K562 (cell line): ENCODE data around the gene OR51B2. TPM values are rescaled to one million over a fixed set of nuclear protein-coding genes. Genes with fewer than 3 reads are reported as not detected.

Experiments
- ADNP ChIP-seq: fragments of 200-800 bp; sonication (Bioruptor generic); IDR thresholded peaks from 2 replicates; pipeline ENCODE4 v1.6.1; 2016; ENCODE audit warnings: missing genetic modification characterization, missing compliant biosample characterization
- HDAC1 ChIP-seq, 2 experiments: fragments of 450-650 bp; IDR thresholded peaks; 2 replicates each; pipeline ENCODE4 v1.6.1; 2016 to 2017; ENCODE audit warnings: inconsistent platforms in 1 of 2, mild to moderate bottlenecking in 1 of 2, moderate library complexity in 1 of 2
- MBD2 ChIP-seq: sonication (generic); IDR thresholded peaks from 2 replicates; pipeline ENCODE4 v1.6.1; 2016; ENCODE audit warnings: low read depth, borderline replicate concordance
- MTA3 ChIP-seq: fragments of 450-650 bp; formaldehyde crosslinking; IDR thresholded peaks from 2 replicates; pipeline ENCODE4 v1.6.1; 2017; ENCODE audit warnings: mild to moderate bottlenecking, borderline replicate concordance
- POLR2AphosphoS5 ChIP-seq: IDR thresholded peaks from 2 replicates; pipeline ENCODE4 v1.6.1; 2011; ENCODE audit warnings: mild to moderate bottlenecking, low read depth, low read length, moderate library complexity; ENCODE audit not compliant: control insufficient read depth, insufficient read depth
- SETDB1 ChIP-seq: IDR thresholded peaks from one replicate; pipeline ENCODE4 v1.6.1; 2012; ENCODE audit warnings: low read length, control low read depth, inconsistent platforms
- ZBTB7A ChIP-seq: IDR thresholded peaks from 2 replicates; pipeline ENCODE4 v1.6.1; 2011; ENCODE audit warnings: low read depth, mild to moderate bottlenecking, low read length, moderate library complexity, borderline replicate concordance; ENCODE audit not compliant: control insufficient read depth
- ZNF311 ChIP-seq: fragments of 250-450 bp; sonication (Bioruptor Pico); IDR thresholded peaks from 2 replicates; pipeline ENCODE4 v1.4.0; 2020; ENCODE audit warnings: mild to moderate bottlenecking, moderate library complexity
- ZNF444 ChIP-seq: fragments of 250-450 bp; sonication (Bioruptor Pico); IDR thresholded peaks from 2 replicates; pipeline ENCODE4 v1.4.0; 2020; ENCODE audit warnings: mild to moderate bottlenecking, moderate library complexity
- polyA plus RNA-seq, 8 experiments: library from polyadenylated mRNA; depleted of rRNA in 4 of 8; stranded (reverse) in 5 of 8; unstranded in 3 of 8; fragments of >200 nt; fragmentation: Nextera tagmentation in 2 of 8; fragmentation: Illumina TruSeq in 1 of 8; extraction: Ambion mirVana in 2 of 8; extraction: Trizol in 1 of 8; gene quantifications; 2 replicates each; pipeline versions ENCODE4 v1.2.1 to v1.2.3, GENCODE V29; 2011 to 2014; ENCODE audit warnings: inconsistent platforms in 1 of 8, missing spikeins in 1 of 8
- total RNA-seq, 7 experiments: library from RNA; depleted of rRNA in 6 of 7; stranded (reverse); fragments of >200 nt in 6 of 7; fragmentation: Illumina TruSeq in 2 of 7; extraction: Trizol in 2 of 7; gene quantifications; 2 replicates each; pipeline versions ENCODE4 v1.2.1 to v1.2.3, GENCODE V29; 2011 to 2021; ENCODE audit warnings: low replicate concordance in 1 of 7
- TF ChIP-seq, protein P1 (sequence below): fragments of 250-450 bp; sonication (Bioruptor Pico); IDR thresholded peaks from 2 replicates; pipeline ENCODE4 v1.9.0; 2021; ENCODE audit warnings: mild to moderate bottlenecking
- TF ChIP-seq, protein P2 (sequence below): fragments of 450-650 bp; IDR thresholded peaks from 2 replicates; pipeline ENCODE4 v1.7.1; 2018; ENCODE audit warnings: mild to moderate bottlenecking, low read depth; ENCODE audit not compliant: partially characterized antibody
- TF ChIP-seq, protein P3 (sequence below): fragments of 450-650 bp; IDR thresholded peaks from 2 replicates; pipeline ENCODE4 v1.6.1; 2016; ENCODE audit warnings: low read depth
- TF ChIP-seq, protein P4 (sequence below): fragments of 250-450 bp; sonication (Bioruptor Pico); IDR thresholded peaks from 2 replicates; pipeline ENCODE4 v1.4.0; 2020; ENCODE audit warnings: mild to moderate bottlenecking, moderate library complexity, borderline replicate concordance

OR51B2 gene
- total and polyA plus RNA-seq, 9 of the 15 experiments (the other 6 are each of a cell fraction or from before 2014, with no cell fraction given), result 0.38 to 6.6 (median 4.0) TPM

DNA sequence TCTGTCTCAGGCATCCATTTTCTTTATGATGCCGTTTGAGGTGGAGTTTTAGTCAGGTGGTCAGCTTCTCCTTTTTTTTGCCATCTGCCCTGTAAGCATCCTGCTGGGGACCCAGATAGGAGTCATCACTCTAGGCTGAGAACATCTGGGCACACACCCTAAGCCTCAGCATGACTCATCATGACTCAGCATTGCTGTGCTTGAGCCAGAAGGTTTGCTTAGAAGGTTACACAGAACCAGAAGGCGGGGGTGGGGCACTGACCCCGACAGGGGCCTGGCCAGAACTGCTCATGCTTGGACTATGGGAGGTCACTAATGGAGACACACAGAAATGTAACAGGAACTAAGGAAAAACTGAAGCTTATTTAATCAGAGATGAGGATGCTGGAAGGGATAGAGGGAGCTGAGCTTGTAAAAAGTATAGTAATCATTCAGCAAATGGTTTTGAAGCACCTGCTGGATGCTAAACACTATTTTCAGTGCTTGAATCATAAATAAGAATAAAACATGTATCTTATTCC lies 43.5 kb downstream of the OR51B2 start (continued):
- TF ChIP-seq SETDB1, result peak; percentile 84
- TF ChIP-seq MBD2, result peak; percentile 91
- TF ChIP-seq MTA3, result peak; percentile 86
- TF ChIP-seq, protein P1, sequence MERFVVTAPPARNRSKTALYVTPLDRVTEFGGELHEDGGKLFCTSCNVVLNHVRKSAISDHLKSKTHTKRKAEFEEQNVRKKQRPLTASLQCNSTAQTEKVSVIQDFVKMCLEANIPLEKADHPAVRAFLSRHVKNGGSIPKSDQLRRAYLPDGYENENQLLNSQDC, result 0 out of 2 replicates have a peak, but pooled peaks have one; percentile 13
- TF ChIP-seq, protein P2, sequence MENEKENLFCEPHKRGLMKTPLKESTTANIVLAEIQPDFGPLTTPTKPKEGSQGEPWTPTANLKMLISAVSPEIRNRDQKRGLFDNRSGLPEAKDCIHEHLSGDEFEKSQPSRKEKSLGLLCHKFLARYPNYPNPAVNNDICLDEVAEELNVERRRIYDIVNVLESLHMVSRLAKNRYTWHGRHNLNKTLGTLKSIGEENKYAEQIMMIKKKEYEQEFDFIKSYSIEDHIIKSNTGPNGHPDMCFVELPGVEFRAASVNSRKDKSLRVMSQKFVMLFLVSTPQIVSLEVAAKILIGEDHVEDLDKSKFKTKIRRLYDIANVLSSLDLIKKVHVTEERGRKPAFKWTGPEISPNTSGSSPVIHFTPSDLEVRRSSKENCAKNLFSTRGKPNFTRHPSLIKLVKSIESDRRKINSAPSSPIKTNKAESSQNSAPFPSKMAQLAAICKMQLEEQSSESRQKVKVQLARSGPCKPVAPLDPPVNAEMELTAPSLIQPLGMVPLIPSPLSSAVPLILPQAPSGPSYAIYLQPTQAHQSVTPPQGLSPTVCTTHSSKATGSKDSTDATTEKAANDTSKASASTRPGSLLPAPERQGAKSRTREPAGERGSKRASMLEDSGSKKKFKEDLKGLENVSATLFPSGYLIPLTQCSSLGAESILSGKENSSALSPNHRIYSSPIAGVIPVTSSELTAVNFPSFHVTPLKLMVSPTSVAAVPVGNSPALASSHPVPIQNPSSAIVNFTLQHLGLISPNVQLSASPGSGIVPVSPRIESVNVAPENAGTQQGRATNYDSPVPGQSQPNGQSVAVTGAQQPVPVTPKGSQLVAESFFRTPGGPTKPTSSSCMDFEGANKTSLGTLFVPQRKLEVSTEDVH, result peak; percentile 35
- no peak for TF ChIP-seq ADNP (tag)
- no peak for TF ChIP-seq ZNF444 (CRISPR knock-in tag)
- peak; percentile 82; the same call in 1 of the 2 replicates for TF ChIP-seq ZBTB7A
- peak in 1 of 2 experiments; percentile 92; a peak in 3 of 4 replicates for TF ChIP-seq HDAC1 (IDR thresholded peaks at IDR 0.05)
- TF ChIP-seq POLR2AphosphoS5, result peak; percentile 99
- TF ChIP-seq, protein P3, sequence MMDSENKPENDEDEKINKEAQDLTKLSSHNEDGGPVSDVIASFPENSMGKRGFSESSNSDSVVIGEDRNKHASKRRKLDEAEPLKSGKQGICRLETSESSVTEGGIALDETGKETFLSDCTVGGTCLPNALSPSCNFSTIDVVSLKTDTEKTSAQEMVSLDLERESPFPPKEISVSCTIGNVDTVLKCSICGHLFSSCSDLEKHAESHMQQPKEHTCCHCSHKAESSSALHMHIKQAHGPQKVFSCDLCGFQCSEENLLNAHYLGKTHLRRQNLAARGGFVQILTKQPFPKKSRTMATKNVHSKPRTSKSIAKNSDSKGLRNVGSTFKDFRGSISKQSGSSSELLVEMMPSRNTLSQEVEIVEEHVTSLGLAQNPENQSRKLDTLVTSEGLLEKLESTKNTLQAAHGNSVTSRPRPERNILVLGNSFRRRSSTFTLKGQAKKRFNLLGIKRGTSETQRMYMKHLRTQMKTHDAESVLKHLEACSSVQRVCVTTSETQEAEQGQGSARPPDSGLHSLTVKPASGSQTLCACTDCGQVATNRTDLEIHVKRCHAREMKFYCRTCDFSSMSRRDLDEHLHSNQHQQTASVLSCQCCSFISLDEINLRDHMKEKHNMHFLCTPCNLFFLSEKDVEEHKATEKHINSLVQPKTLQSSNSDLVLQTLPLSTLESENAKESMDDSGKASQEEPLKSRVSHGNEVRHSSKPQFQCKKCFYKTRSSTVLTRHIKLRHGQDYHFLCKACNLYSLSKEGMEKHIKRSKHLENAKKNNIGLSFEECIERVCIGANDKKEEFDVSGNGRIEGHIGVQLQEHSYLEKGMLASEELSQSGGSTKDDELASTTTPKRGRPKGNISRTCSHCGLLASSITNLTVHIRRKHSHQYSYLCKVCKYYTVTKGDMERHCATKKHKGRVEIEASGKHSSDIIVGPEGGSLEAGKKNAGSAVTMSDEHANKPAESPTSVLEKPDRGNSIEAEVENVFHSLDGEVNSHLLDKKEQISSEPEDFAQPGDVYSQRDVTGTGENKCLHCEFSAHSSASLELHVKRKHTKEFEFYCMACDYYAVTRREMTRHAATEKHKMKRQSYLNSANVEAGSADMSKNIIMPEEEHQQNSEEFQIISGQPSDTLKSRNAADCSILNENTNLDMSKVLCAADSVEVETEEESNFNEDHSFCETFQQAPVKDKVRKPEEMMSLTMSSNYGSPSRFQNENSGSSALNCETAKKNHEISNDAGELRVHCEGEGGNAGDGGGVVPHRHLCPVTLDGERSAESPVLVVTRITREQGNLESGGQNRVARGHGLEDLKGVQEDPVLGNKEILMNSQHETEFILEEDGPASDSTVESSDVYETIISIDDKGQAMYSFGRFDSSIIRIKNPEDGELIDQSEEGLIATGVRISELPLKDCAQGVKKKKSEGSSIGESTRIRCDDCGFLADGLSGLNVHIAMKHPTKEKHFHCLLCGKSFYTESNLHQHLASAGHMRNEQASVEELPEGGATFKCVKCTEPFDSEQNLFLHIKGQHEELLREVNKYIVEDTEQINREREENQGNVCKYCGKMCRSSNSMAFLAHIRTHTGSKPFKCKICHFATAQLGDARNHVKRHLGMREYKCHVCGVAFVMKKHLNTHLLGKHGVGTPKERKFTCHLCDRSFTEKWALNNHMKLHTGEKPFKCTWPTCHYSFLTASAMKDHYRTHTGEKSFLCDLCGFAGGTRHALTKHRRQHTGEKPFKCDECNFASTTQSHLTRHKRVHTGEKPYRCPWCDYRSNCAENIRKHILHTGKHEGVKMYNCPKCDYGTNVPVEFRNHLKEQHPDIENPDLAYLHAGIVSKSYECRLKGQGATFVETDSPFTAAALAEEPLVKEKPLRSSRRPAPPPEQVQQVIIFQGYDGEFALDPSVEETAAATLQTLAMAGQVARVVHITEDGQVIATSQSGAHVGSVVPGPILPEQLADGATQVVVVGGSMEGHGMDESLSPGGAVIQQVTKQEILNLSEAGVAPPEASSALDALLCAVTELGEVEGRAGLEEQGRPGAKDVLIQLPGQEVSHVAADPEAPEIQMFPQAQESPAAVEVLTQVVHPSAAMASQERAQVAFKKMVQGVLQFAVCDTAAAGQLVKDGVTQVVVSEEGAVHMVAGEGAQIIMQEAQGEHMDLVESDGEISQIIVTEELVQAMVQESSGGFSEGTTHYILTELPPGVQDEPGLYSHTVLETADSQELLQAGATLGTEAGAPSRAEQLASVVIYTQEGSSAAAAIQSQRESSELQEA, result no peak
- TF ChIP-seq, protein P4, sequence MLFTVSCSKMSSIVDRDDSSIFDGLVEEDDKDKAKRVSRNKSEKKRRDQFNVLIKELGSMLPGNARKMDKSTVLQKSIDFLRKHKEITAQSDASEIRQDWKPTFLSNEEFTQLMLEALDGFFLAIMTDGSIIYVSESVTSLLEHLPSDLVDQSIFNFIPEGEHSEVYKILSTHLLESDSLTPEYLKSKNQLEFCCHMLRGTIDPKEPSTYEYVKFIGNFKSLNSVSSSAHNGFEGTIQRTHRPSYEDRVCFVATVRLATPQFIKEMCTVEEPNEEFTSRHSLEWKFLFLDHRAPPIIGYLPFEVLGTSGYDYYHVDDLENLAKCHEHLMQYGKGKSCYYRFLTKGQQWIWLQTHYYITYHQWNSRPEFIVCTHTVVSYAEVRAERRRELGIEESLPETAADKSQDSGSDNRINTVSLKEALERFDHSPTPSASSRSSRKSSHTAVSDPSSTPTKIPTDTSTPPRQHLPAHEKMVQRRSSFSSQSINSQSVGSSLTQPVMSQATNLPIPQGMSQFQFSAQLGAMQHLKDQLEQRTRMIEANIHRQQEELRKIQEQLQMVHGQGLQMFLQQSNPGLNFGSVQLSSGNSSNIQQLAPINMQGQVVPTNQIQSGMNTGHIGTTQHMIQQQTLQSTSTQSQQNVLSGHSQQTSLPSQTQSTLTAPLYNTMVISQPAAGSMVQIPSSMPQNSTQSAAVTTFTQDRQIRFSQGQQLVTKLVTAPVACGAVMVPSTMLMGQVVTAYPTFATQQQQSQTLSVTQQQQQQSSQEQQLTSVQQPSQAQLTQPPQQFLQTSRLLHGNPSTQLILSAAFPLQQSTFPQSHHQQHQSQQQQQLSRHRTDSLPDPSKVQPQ, result peak; percentile 57; the same call in 1 of the 2 replicates
- TF ChIP-seq ZNF311 (CRISPR knock-in tag), result peak; percentile 84
